ENCODE measurements around the gene OR5H14. TPM values are rescaled to one million over a fixed set of nuclear protein-coding genes. Genes with fewer than 3 reads are reported as not detected.
"Not testable (repeated sequence)": the region's sequence is repeated elsewhere in the genome, so short reads cannot be mapped to it uniquely, and the experiment has no call there.

Gene OR5H14
- total RNA-seq, 2 donors from 2014 or later, result not detected

GRCh38 chr3:98188545-98188944 is 41.3 kb downstream of the OR5H14 start:
- intact Hi-C loops (cut with DNase I), result no loop called here
- ATAC-seq (no peak), DNase-seq (no peak)

- DNase-seq; intact Hi-C loops (cut with DNase I); ATAC-seq: not testable (repeated sequence)
These were observed 43.6 kb downstream of the OR5H14 start for GRCh38 chr3:98190911-98191310.

- DNase-seq; intact Hi-C loops (cut with DNase I); ATAC-seq: not testable (repeated sequence)
These were observed 49.0 kb downstream of the OR5H14 start for GRCh38 chr3:98196293-98196692.

DNA sequence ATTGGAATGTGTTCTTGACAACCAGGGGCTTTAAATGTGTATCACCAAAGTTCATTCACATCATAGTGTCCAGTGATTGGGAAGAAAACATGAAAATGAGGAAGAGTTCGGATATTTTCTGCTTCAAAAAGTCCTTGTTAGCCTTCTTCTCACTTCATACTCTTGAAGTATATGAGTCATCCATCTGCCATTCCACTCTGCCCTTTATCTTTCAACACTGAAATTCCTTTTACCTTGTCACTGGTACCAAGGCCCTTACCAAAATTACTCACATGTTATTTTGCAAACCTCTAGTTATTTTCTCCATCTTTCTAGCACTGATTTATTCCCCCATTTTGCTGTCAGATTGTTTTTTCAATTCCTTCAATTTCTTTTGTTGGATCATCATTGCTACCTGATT is 51.7 kb downstream of the OR5H14 start:
- ATAC-seq (no peak), DNase-seq (no peak)
- intact Hi-C loops (cut with DNase I), result no loop called here

Other genes with a start within 250 kb of the OR5H14 start
- 10 to 100 TPM; 12.9 to 16.0 TPM for gene RIOX2, start 175.0 kb upstream of the OR5H14 start, total RNA-seq
- gene GABRR3, start 112.2 kb upstream of the OR5H14 start, total RNA-seq, result not detected
- not detected for gene OR5AC2, start 60.3 kb upstream of the OR5H14 start, total RNA-seq
- gene OR5H1, start 16.8 kb upstream of the OR5H14 start, total RNA-seq, result not detected
- not detected for gene OR5H15, start 19.2 kb downstream of the OR5H14 start, total RNA-seq
- gene OR5H6, start 116.8 kb downstream of the OR5H14 start, total RNA-seq, result not detected
- not detected for gene OR5H2, start 135.0 kb downstream of the OR5H14 start, total RNA-seq
- gene OR5K4, start 206.4 kb downstream of the OR5H14 start, total RNA-seq, result not detected
- not detected for gene OR5K3, start 243.2 kb downstream of the OR5H14 start, total RNA-seq

Data from left cardiac atrium (tissue), 4 donors.